Measurements from ENCODE around the gene OPN1MW.
A peak's percentile ranks its signal among the peaks of the same experiment; 100 is the strongest.
"Not testable (repeated sequence)": the region's sequence is repeated elsewhere in the genome, so short reads cannot be mapped to it uniquely, and the experiment has no call there.

OPN1MW gene

DNA sequence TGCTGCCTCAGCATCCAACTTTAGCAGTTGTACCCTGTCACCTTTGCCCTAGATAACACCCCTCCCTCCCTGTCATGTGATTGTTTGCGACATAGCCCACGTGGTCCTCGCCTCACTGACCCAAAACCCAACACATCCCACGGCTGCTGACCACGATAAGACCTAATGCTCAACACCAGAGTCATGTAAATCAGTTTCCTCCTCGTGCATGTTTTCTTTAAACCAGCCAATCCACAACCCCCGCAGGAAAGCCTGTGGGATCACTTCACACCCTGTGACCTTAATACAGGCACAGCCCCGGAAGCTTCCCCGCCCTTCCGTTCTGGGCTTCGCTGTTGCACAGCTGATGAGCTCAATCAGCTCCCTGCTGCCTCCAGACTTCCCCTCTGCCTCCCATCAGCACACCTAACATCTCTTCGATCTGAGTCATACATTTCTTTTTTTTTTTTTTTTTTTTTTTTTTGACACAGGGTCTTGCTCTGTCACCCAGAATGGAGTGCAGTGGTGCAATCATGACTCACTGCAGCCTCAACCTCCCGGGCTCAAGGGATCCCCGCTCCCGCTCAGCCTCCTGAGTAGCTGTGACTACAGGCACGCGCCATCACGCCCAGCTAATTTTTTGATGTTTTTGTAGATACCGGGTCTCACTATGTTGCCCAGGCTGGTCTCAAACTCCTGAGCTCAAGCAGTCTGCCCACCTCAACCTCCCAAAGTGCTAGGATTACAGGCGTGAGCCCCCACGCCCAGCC, 27.4 kb downstream of the OPN1MW start:
- DNase-seq; intact Hi-C loops (cut with DNase I): not testable (repeated sequence)

GRCh38 chrX:154211057-154211456, 28.7 kb downstream of the OPN1MW start:
- intact Hi-C loops (cut with DNase I) = not testable (repeated sequence)
- peak in 3 of 10 donors; percentile 2 to 18 (median 3) for DNase-seq

DNA sequence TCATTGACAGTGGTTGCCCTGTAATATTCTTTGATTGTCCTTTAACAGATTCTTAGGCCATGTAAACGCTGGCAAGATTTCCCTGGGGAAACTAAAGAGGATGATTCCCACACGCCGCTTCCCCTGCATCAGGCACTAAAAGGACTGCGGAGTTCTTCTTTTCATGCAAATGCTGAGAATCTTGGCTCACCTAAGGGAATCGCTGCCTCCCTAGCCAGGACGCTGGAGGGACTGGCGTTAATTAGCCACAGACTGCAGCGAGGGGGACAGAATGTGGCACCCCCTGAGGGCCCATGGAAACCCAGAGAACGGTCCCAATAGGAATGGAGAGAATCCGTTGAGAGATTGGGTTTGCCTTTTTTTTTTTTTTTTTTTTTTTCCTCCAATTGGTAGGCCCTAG, 29.1 kb downstream of the OPN1MW start:
- DNase-seq; intact Hi-C loops (cut with DNase I): not testable (repeated sequence)

DNA sequence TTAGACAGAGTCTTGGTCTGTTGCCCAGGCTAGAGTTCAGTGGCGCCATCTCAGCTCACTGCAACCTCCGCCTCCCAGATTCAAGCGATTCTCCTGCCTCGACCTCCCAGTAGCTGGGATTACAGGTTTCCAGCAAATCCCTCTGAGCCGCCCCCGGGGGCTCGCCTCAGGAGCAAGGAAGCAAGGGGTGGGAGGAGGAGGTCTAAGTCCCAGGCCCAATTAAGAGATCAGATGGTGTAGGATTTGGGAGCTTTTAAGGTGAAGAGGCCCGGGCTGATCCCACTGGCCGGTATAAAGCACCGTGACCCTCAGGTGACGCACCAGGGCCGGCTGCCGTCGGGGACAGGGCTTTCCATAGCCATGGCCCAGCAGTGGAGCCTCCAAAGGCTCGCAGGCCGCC, 37.1 kb downstream of the OPN1MW start, which contains the start of gene OPN1MW2:
OPN1MW2 (plus strand) TSS at position 301 of the 400 bp plus-strand sequence; CDS start at position 361, 60 bp downstream.
- intact Hi-C loops (cut with DNase I); DNase-seq: not testable (repeated sequence)

DNA sequence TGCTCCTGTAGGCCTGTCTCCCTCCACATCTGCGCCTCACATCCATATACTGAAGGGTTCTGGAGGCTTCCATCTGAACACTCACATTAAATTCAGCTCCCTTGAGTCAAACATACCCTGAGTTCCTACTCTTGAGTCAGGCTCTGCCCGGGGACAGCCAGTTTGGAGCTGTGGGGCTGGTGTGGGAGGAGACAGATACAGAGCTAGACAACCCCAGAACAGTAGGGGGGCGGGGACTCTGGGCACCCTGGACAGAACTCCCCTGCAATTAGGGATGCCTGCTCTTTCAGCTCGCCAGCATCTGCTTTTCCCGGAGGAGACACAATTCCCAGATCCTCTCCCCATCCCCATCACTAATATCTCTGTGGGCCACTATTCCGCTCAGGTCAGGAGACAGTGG, 42.9 kb downstream of the OPN1MW start:
- DNase-seq; intact Hi-C loops (cut with DNase I): not testable (repeated sequence)

- DNase-seq; intact Hi-C loops (cut with DNase I): not testable (repeated sequence)
Observed at GRCh38 chrX:154226706-154227105, 44.3 kb downstream of the OPN1MW start.

GRCh38 chrX:154231443-154231842, 49.0 kb downstream of the OPN1MW start:
- DNase-seq; intact Hi-C loops (cut with DNase I): not testable (repeated sequence)

GRCh38 chrX:154233620-154234019, 51.2 kb downstream of the OPN1MW start:
- DNase-seq; intact Hi-C loops (cut with DNase I): not testable (repeated sequence)

DNA sequence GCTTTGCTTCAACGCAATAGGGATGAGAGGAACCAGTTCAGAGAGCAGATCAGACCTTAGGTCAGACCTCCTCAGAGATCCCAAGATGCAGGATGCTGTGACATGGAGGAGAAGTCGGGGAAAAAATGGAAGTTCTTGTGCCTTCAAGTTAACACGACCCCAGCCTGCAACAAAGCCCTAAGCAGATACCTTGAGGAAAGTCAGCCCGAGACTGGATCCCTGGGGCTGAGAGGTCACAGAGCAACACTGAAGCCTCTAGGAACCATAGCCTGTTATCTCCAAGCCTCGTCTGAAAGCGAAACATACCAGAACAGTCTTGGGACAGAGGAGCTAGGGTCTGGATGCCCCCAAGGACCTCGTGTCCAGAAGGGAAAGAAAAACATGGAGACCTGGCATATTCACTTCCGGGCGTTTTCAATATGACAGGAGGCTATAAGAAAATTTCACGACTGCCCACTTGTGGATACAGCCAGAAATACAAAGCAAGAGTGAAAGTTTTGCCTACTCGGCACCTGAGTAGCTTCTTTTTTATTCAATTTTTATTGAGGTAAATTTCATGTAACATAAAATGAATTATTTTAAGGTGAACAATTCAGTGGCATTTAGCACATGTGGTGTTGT, 56.7 kb downstream of the OPN1MW start:
- intact Hi-C loops (cut with DNase I) = not testable (repeated sequence)
- peak in 1 of 10 donors; percentile 15 for DNase-seq

DNA sequence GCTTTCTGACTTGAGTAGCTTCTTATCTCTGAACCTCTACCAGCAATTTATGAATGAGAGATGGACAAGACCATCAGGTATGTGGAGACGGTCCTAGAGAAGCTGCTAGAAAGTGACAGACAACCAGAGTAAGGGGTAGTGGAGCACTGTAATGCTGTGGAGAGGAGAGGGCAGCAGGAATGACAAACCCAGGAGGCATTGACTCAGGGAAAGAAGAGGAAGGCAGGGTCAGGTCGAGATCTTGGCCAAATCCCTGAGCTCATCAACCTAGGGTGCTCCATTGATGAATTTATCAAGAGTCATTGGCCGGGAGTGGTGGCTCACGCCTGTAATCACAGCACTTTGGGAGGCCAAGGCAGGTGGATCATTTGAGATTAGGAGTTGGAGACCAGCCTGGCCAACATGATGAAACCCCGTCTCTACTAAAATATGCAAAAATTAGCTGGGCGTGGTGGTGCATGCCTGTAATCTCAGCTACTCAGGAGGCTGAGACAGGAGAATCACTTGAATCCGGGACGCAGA, 57.6 kb downstream of the OPN1MW start:
- intact Hi-C loops (cut with DNase I) = not testable (repeated sequence)
- DNase-seq = peak in 3 of 10 donors; percentile 14 to 40 (median 14)

All from posterior cingulate gyrus (tissue), 11 donors.